BLaER1 (cell line): ENCODE measurements around the gene STEAP3.

Source experiments
- H3K27ac ChIP-seq: shearing (Covaris generic); formaldehyde crosslinking; 2 replicates; pipeline ENCODE4 v1.8.1; 2022
- H3K27me3 ChIP-seq: shearing (Covaris generic); formaldehyde crosslinking; 2 replicates; pipeline ENCODE4 v1.8.1; 2022
- H3K36me3 ChIP-seq: shearing (Covaris generic); formaldehyde crosslinking; 2 replicates; pipeline ENCODE4 v1.8.1; 2022
- H3K4me1 ChIP-seq: shearing (Covaris generic); formaldehyde crosslinking; 2 replicates; pipeline ENCODE4 v1.8.1; 2022
- H3K4me2 ChIP-seq: shearing (Covaris generic); formaldehyde crosslinking; 2 replicates; pipeline ENCODE4 v1.8.1; 2022
- H3K4me3 ChIP-seq: shearing (Covaris generic); formaldehyde crosslinking; 2 replicates; pipeline ENCODE4 v1.8.1; 2022
- H3K9ac ChIP-seq: shearing (Covaris generic); formaldehyde crosslinking; 2 replicates; pipeline ENCODE4 v1.8.1; 2022
- H3K9me3 ChIP-seq: shearing (Covaris generic); formaldehyde crosslinking; 2 replicates; pipeline ENCODE4 v1.8.1; 2022
- H4K20me1 ChIP-seq: shearing (Covaris generic); formaldehyde crosslinking; 2 replicates; pipeline ENCODE4 v1.8.1; 2022
- Cebpa-rat ChIP-seq: shearing (Covaris generic); IDR thresholded peaks from 2 replicates; pipeline ENCODE4 v1.8.1; 2022

STEAP3 gene

GRCh38 chr2:119290859-119291587 is 67.4 kb downstream of the STEAP3 start:
- no peak for TF ChIP-seq Cebpa-rat
- Histone ChIP-seq H3K9ac (no peak overlapping the region), H3K36me3 (no peaks in the 10 kb centered on the region), H3K4me1 (no peaks in the 10 kb centered on the region), H4K20me1 (no peaks in the 10 kb centered on the region), H3K4me3 (no peak overlapping the region), H3K27ac (no peak overlapping the region), H3K9me3 (no peaks in the 10 kb centered on the region), H3K27me3 (no peaks in the 10 kb centered on the region), H3K4me2 (no peak overlapping the region)

GRCh38 chr2:119291588-119292167 is 68.0 kb downstream of the STEAP3 start:
- H3K4me2 ChIP-seq = no peak overlapping the region
- H3K9me3 ChIP-seq = no peaks in the 10 kb centered on the region
- TF ChIP-seq Cebpa-rat = no peak
- H3K27me3 ChIP-seq = no peaks in the 10 kb centered on the region
- H3K27ac ChIP-seq = no peak overlapping the region
- no peaks in the 10 kb centered on the region for H3K36me3 ChIP-seq
- no peak overlapping the region for H3K4me3 ChIP-seq
- H4K20me1 ChIP-seq = no peaks in the 10 kb centered on the region
- H3K4me1 ChIP-seq = no peaks in the 10 kb centered on the region
- H3K9ac ChIP-seq = no peak overlapping the region

- H3K9ac ChIP-seq = no peak overlapping the region
- no peaks in the 10 kb centered on the region for H3K9me3 ChIP-seq
- no peaks in the 10 kb centered on the region for H4K20me1 ChIP-seq
- H3K27me3 ChIP-seq = no peaks in the 10 kb centered on the region
- no peak overlapping the region for H3K4me3 ChIP-seq
- H3K36me3 ChIP-seq = no peaks in the 10 kb centered on the region
- H3K27ac ChIP-seq = no peak overlapping the region
- TF ChIP-seq Cebpa-rat = no peak
- H3K4me1 ChIP-seq = no peaks in the 10 kb centered on the region
- no peak overlapping the region for H3K4me2 ChIP-seq
Observed at GRCh38 chr2:119292226-119292625, 68.6 kb downstream of the STEAP3 start.

GRCh38 chr2:119293254-119293653 is 69.6 kb downstream of the STEAP3 start:
- H3K4me2 ChIP-seq = no peak overlapping the region
- H3K9ac ChIP-seq = no peak overlapping the region
- no peaks in the 10 kb centered on the region for H3K9me3 ChIP-seq
- no peaks in the 10 kb centered on the region for H3K4me1 ChIP-seq
- no peaks in the 10 kb centered on the region for H4K20me1 ChIP-seq
- no peak for TF ChIP-seq Cebpa-rat
- no peaks in the 10 kb centered on the region for H3K36me3 ChIP-seq
- no peak overlapping the region for H3K4me3 ChIP-seq
- H3K27me3 ChIP-seq = no peaks in the 10 kb centered on the region
- H3K27ac ChIP-seq = no peak overlapping the region

- Histone ChIP-seq H4K20me1 (no peaks in the 10 kb centered on the region), H3K27ac (no peak overlapping the region), H3K4me3 (no peak overlapping the region), H3K9me3 (no peaks in the 10 kb centered on the region), H3K4me2 (no peak overlapping the region), H3K9ac (no peak overlapping the region), H3K4me1 (no peaks in the 10 kb centered on the region), H3K36me3 (no peaks in the 10 kb centered on the region), H3K27me3 (no peaks in the 10 kb centered on the region)
- TF ChIP-seq Cebpa-rat = no peak
Observed at GRCh38 chr2:119293900-119294299, 70.3 kb downstream of the STEAP3 start.

- no peaks in the 10 kb centered on the region for H3K4me1 ChIP-seq
- H3K9ac ChIP-seq = no peak overlapping the region
- H4K20me1 ChIP-seq = no peaks in the 10 kb centered on the region
- TF ChIP-seq Cebpa-rat = no peak
- no peaks in the 10 kb centered on the region for H3K27me3 ChIP-seq
- no peaks in the 10 kb centered on the region for H3K36me3 ChIP-seq
- no peak overlapping the region for H3K4me3 ChIP-seq
- no peak overlapping the region for H3K4me2 ChIP-seq
- H3K9me3 ChIP-seq = no peaks in the 10 kb centered on the region
- H3K27ac ChIP-seq = no peak overlapping the region
Observed at GRCh38 chr2:119294671-119295070, 71.0 kb downstream of the STEAP3 start.

- no peaks in the 10 kb centered on the region for H4K20me1 ChIP-seq
- H3K4me3 ChIP-seq = no peak overlapping the region
- no peaks in the 10 kb centered on the region for H3K36me3 ChIP-seq
- no peaks in the 10 kb centered on the region for H3K4me1 ChIP-seq
- H3K4me2 ChIP-seq = no peak overlapping the region
- no peak overlapping the region for H3K27ac ChIP-seq
- H3K9me3 ChIP-seq = no peaks in the 10 kb centered on the region
- H3K27me3 ChIP-seq = no peaks in the 10 kb centered on the region
- no peak overlapping the region for H3K9ac ChIP-seq
- no peak for TF ChIP-seq Cebpa-rat
Observed at GRCh38 chr2:119295688-119296375, 72.2 kb downstream of the STEAP3 start.

- H3K9ac ChIP-seq = no peak overlapping the region
- no peak for TF ChIP-seq Cebpa-rat
- no peak overlapping the region for H3K4me2 ChIP-seq
- H3K27me3 ChIP-seq = no peaks in the 10 kb centered on the region
- H3K4me1 ChIP-seq = no peaks in the 10 kb centered on the region
- no peaks in the 10 kb centered on the region for H4K20me1 ChIP-seq
- H3K27ac ChIP-seq = no peak overlapping the region
- no peaks in the 10 kb centered on the region for H3K9me3 ChIP-seq
- no peak overlapping the region for H3K4me3 ChIP-seq
- no peaks in the 10 kb centered on the region for H3K36me3 ChIP-seq
Observed at GRCh38 chr2:119301413-119301812, 77.8 kb downstream of the STEAP3 start.

- Histone ChIP-seq H3K27me3 (no peaks in the 10 kb centered on the region), H3K27ac (no peak overlapping the region), H3K9me3 (no peaks in the 10 kb centered on the region), H3K4me3 (no peak overlapping the region), H3K4me1 (no peaks in the 10 kb centered on the region), H3K36me3 (no peaks in the 10 kb centered on the region), H4K20me1 (no peaks in the 10 kb centered on the region), H3K9ac (no peak overlapping the region), H3K4me2 (no peak overlapping the region)
- no peak for TF ChIP-seq Cebpa-rat
Observed at GRCh38 chr2:119304847-119305246, 81.2 kb downstream of the STEAP3 start.

GRCh38 chr2:119305497-119306195 is 82.0 kb downstream of the STEAP3 start:
- no peak for TF ChIP-seq Cebpa-rat
- Histone ChIP-seq H3K27me3 (no peaks in the 10 kb centered on the region), H3K36me3 (no peaks in the 10 kb centered on the region), H3K27ac (no peak overlapping the region), H3K4me3 (no peak overlapping the region), H4K20me1 (no peaks in the 10 kb centered on the region), H3K9ac (no peak overlapping the region), H3K9me3 (no peaks in the 10 kb centered on the region), H3K4me1 (no peaks in the 10 kb centered on the region), H3K4me2 (no peak overlapping the region)
